K562 (cell line): Measurements from ENCODE around the gene CMBL. TPM values are rescaled to one million over a fixed set of nuclear protein-coding genes. Genes with fewer than 3 reads are reported as not detected.

Experiments
- ARID1B ChIP-seq: fragments of 450-650 bp; IDR thresholded peaks from 2 replicates; pipeline ENCODE4 v1.6.1; 2016; ENCODE audit warnings: antibody characterized with exemption, mild to moderate bottlenecking, inconsistent platforms
- CBX2 ChIP-seq: fragments of 200-600 bp; sonication (generic); IDR thresholded peaks from one replicate; pipeline ENCODE4 v1.6.1; 2012; ENCODE audit warnings: mild to moderate bottlenecking, low read length, inconsistent platforms; ENCODE audit not compliant: insufficient read depth, poor library complexity, severe bottlenecking
- CC2D1A ChIP-seq: fragments of 450-650 bp; IDR thresholded peaks from 2 replicates; pipeline ENCODE4 v1.6.1; 2017; ENCODE audit warnings: mild to moderate bottlenecking
- ETV6 ChIP-seq, 3 experiments: fragments of 150-350 bp in 1 of 3; sonication (generic) in 1 of 3; formaldehyde crosslinking in 1 of 3; IDR thresholded peaks; 2 replicates each; pipeline versions ENCODE4 v1.6.1 to v1.8.0; 2014 to 2022; ENCODE audit warnings: borderline replicate concordance in 2 of 3, low read depth in 2 of 3, antibody characterized with exemption in 1 of 3, low read length in 1 of 3, mild to moderate bottlenecking in 1 of 3, missing genetic modification reagents in 1 of 3
- HDAC2 ChIP-seq: fragments of 450-650 bp; IDR thresholded peaks from 2 replicates; pipeline ENCODE4 v1.6.1; 2016; ENCODE audit warnings: mild to moderate bottlenecking
- HOXB6 ChIP-seq: fragments of 250-450 bp; sonication (Bioruptor Pico); IDR thresholded peaks from 2 replicates; pipeline ENCODE4 v1.5.1; 2022; ENCODE audit warnings: mild to moderate bottlenecking, borderline replicate concordance
- MAZ ChIP-seq, 2 experiments: fragments of 450-650 bp in 1 of 2; sonication (generic) in 1 of 2; formaldehyde crosslinking; IDR thresholded peaks in 1 of 2; conservative IDR thresholded peaks in 1 of 2; 2 replicates each; pipeline versions ENCODE4 v1.4.0 to v1.5.0; 2020; ENCODE audit warnings: mild to moderate bottlenecking in 1 of 2, missing genetic modification reagents in 1 of 2
- MTA3 ChIP-seq: fragments of 450-650 bp; formaldehyde crosslinking; IDR thresholded peaks from 2 replicates; pipeline ENCODE4 v1.6.1; 2017; ENCODE audit warnings: mild to moderate bottlenecking, borderline replicate concordance
- POLR2AphosphoS5 ChIP-seq: IDR thresholded peaks from 2 replicates; pipeline ENCODE4 v1.6.1; 2011; ENCODE audit warnings: mild to moderate bottlenecking, low read depth, low read length, moderate library complexity; ENCODE audit not compliant: control insufficient read depth, insufficient read depth
- RBM22 ChIP-seq: fragments of 200-400 bp; formaldehyde crosslinking; IDR thresholded peaks from 2 replicates; pipeline ENCODE4 v1.6.1; 2018; ENCODE audit warnings: low read length, low read depth; ENCODE audit not compliant: poor library complexity, severe bottlenecking
- RBM25 ChIP-seq: fragments of 200-400 bp; formaldehyde crosslinking; IDR thresholded peaks from 2 replicates; pipeline ENCODE4 v1.6.1; 2018; ENCODE audit warnings: low read length, low read depth, moderate library complexity; ENCODE audit not compliant: severe bottlenecking
- SMARCB1 ChIP-seq: IDR thresholded peaks from 2 replicates; pipeline ENCODE4 v1.6.1; 2011; ENCODE audit warnings: improper control_type of control experiment, low read depth; ENCODE audit not compliant: insufficient read length
- polyA plus RNA-seq, 8 experiments: library from polyadenylated mRNA; depleted of rRNA in 4 of 8; stranded (reverse) in 5 of 8; unstranded in 3 of 8; fragments of >200 nt; fragmentation: Nextera tagmentation in 2 of 8; fragmentation: Illumina TruSeq in 1 of 8; extraction: Ambion mirVana in 2 of 8; extraction: Trizol in 1 of 8; gene quantifications; 2 replicates each; pipeline versions ENCODE4 v1.2.1 to v1.2.3, GENCODE V29; 2011 to 2014; ENCODE audit warnings: inconsistent platforms in 1 of 8, missing spikeins in 1 of 8
- total RNA-seq, 7 experiments: library from RNA; depleted of rRNA in 6 of 7; stranded (reverse); fragments of >200 nt in 6 of 7; fragmentation: Illumina TruSeq in 2 of 7; extraction: Trizol in 2 of 7; gene quantifications; 2 replicates each; pipeline versions ENCODE4 v1.2.1 to v1.2.3, GENCODE V29; 2011 to 2021; ENCODE audit warnings: low replicate concordance in 1 of 7
- TF ChIP-seq, protein P1 (sequence below): fragments of 450-650 bp; IDR thresholded peaks from 2 replicates; pipeline ENCODE4 v1.7.1; 2018; ENCODE audit warnings: mild to moderate bottlenecking, low read depth; ENCODE audit not compliant: partially characterized antibody
- TF ChIP-seq, protein P2 (sequence below), 2 experiments: fragments of 450-650 bp; conservative IDR thresholded peaks; 2 replicates each; pipeline ENCODE4 v1.6.1; 2017; ENCODE audit warnings: mild to moderate bottlenecking in 2 of 2, moderate library complexity in 2 of 2
- TF ChIP-seq, protein P3 (sequence below), 2 experiments: IDR thresholded peaks; 2 replicates each; pipeline ENCODE4 v1.6.1; 2011; ENCODE audit warnings: borderline replicate concordance in 1 of 2, control low read depth in 1 of 2, low read depth in 1 of 2, low read length in 1 of 2, mild to moderate bottlenecking in 1 of 2, mixed read lengths in 1 of 2, moderate library complexity in 1 of 2; ENCODE audit not compliant: insufficient read depth in 1 of 2, insufficient read length in 1 of 2, poor library complexity in 1 of 2, severe bottlenecking in 1 of 2; ENCODE audit errors: extremely low read depth in 1 of 2
- TF ChIP-seq, protein P4 (sequence below), 2 experiments: IDR thresholded peaks in 1 of 2; conservative IDR thresholded peaks in 1 of 2; 2 replicates each; pipeline ENCODE4 v1.6.1; 2016; ENCODE audit warnings: low read depth in 2 of 2, mild to moderate bottlenecking in 1 of 2, missing compliant biosample characterization in 1 of 2, missing genetic modification characterization in 1 of 2, moderate library complexity in 1 of 2

CMBL gene
- total and polyA plus RNA-seq, 9 of the 15 experiments (the other 6 are each of a cell fraction or from before 2014, with no cell fraction given): 22.6 to 192 (median 71.1) TPM

DNA sequence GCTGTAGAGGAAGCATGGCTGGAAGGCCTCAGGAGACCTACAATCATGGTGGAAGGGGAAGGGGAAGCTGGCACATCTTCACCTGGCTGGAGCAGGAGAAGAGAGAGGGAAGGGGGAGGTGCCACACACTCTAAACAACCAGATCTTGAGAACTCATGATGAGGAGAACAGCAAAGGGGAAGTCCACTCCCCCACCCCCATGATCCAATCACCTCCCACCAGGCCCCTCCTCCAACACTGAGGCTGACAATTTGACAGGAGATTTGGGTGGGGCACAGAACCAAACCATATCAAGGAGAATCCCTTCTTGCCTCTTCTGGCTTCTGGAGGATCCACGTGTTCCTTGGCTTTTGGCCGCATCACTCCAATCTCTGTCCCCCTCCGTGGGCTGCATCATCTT, 13.1 kb upstream of the CMBL start (continued):
- TF ChIP-seq ETV6 (IDR thresholded peaks at IDR 0.05; ENCODE audit: borderline replicate concordance in 1 of 2, low read depth in 2 of 2, low read length in 1 of 2) (peak in 1 of 2 experiments; percentile 17; a peak in 1 of 4 replicates), ETV6 (CRISPR knock-in tag; IDR thresholded peaks at IDR 0.05; ENCODE audit: borderline replicate concordance) (no peak), RBM25 (peak; percentile 5), SMARCB1 (no peak), CC2D1A (no peak), HDAC2 (no peak), RBM22 (no peak), HOXB6 (no peak), ARID1B (peak; percentile 57), MAZ (CRISPR knock-in tag; conservative IDR thresholded peaks at IDR 0.05 in 1 of 2, IDR thresholded peaks at IDR 0.05 in 1 of 2) (peak in 1 of 2 experiments; percentile 56; a peak in 1 of 4 replicates), CBX2 (no peak), MTA3 (0 out of 2 replicates have a peak, but pooled peaks have one; percentile 37), POLR2AphosphoS5 (0 out of 2 replicates have a peak, but pooled peaks have one; percentile 33)
- TF ChIP-seq, protein P1, sequence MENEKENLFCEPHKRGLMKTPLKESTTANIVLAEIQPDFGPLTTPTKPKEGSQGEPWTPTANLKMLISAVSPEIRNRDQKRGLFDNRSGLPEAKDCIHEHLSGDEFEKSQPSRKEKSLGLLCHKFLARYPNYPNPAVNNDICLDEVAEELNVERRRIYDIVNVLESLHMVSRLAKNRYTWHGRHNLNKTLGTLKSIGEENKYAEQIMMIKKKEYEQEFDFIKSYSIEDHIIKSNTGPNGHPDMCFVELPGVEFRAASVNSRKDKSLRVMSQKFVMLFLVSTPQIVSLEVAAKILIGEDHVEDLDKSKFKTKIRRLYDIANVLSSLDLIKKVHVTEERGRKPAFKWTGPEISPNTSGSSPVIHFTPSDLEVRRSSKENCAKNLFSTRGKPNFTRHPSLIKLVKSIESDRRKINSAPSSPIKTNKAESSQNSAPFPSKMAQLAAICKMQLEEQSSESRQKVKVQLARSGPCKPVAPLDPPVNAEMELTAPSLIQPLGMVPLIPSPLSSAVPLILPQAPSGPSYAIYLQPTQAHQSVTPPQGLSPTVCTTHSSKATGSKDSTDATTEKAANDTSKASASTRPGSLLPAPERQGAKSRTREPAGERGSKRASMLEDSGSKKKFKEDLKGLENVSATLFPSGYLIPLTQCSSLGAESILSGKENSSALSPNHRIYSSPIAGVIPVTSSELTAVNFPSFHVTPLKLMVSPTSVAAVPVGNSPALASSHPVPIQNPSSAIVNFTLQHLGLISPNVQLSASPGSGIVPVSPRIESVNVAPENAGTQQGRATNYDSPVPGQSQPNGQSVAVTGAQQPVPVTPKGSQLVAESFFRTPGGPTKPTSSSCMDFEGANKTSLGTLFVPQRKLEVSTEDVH: no peak
- TF ChIP-seq, protein P2, sequence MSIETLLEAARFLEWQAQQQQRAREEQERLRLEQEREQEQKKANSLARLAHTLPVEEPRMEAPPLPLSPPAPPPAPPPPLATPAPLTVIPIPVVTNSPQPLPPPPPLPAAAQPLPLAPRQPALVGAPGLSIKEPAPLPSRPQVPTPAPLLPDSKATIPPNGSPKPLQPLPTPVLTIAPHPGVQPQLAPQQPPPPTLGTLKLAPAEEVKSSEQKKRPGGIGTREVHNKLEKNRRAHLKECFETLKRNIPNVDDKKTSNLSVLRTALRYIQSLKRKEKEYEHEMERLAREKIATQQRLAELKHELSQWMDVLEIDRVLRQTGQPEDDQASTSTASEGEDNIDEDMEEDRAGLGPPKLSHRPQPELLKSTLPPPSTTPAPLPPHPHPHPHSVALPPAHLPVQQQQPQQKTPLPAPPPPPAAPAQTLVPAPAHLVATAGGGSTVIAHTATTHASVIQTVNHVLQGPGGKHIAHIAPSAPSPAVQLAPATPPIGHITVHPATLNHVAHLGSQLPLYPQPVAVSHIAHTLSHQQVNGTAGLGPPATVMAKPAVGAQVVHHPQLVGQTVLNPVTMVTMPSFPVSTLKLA (conservative IDR thresholded peaks at IDR 0.05): peak in 1 of 2 experiments; percentile 70
- TF ChIP-seq, protein P3, sequence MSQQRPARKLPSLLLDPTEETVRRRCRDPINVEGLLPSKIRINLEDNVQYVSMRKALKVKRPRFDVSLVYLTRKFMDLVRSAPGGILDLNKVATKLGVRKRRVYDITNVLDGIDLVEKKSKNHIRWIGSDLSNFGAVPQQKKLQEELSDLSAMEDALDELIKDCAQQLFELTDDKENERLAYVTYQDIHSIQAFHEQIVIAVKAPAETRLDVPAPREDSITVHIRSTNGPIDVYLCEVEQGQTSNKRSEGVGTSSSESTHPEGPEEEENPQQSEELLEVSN (IDR thresholded peaks at IDR 0.05; ENCODE audit: borderline replicate concordance in 1 of 2, extremely low read depth in 1 of 2, insufficient read depth in 1 of 2, insufficient read length in 1 of 2, low read depth in 1 of 2, low read length in 1 of 2, poor library complexity in 1 of 2, severe bottlenecking in 1 of 2): peak in 1 of 2 experiments; percentile 29
- TF ChIP-seq, protein P4, sequence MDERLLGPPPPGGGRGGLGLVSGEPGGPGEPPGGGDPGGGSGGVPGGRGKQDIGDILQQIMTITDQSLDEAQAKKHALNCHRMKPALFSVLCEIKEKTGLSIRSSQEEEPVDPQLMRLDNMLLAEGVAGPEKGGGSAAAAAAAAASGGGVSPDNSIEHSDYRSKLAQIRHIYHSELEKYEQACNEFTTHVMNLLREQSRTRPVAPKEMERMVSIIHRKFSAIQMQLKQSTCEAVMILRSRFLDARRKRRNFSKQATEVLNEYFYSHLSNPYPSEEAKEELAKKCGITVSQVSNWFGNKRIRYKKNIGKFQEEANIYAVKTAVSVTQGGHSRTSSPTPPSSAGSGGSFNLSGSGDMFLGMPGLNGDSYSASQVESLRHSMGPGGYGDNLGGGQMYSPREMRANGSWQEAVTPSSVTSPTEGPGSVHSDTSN (CRISPR knock-in tag; IDR thresholded peaks at IDR 0.05; ENCODE audit: low read depth): no peak
- TF ChIP-seq, protein P4 (tag; conservative IDR thresholded peaks at IDR 0.05; ENCODE audit: low read depth): 0 out of 2 replicates have a peak, but pooled peaks have one; percentile 33
